ENCODE results near the gene ATP8A1.
A peak's percentile ranks its signal among the peaks of the same experiment; 100 is the strongest.
"Not testable (repeated sequence)": the region's sequence is repeated elsewhere in the genome, so short reads cannot be mapped to it uniquely, and the experiment has no call there.

Gene ATP8A1

GRCh38 chr4:42656944-42657792 lies at the start of gene ATP8A1:
TSS of gene ATP8A1 (minus strand) at chr4:42657105. CDS start at chr4:42656873, 232 bp downstream.
- peak; percentile 86 to 96 for DNase-seq

- DNase-seq, result no peak
Measured at GRCh38 chr4:42706086-42706485, 49.2 kb upstream of the ATP8A1 start.

GRCh38 chr4:42703813-42704212 lies 46.9 kb upstream of the ATP8A1 start:
- DNase-seq, result no peak

GRCh38 chr4:42702895-42703294 lies 46.0 kb upstream of the ATP8A1 start:
- DNase-seq, result no peak

- not testable (repeated sequence) for DNase-seq
Measured at GRCh38 chr4:42701780-42702179, 44.9 kb upstream of the ATP8A1 start.

- no peak for DNase-seq
Measured at GRCh38 chr4:42690537-42690936, 33.6 kb upstream of the ATP8A1 start.

GRCh38 chr4:42683393-42683792 lies 26.5 kb upstream of the ATP8A1 start:
- DNase-seq, result peak in 1 of 2 donors; percentile 38

- no peak for DNase-seq
Measured at GRCh38 chr4:42678512-42678911, 21.6 kb upstream of the ATP8A1 start.

- peak in 1 of 2 donors; percentile 38 for DNase-seq
Measured at GRCh38 chr4:42676066-42676951, 19.4 kb upstream of the ATP8A1 start.

- peak in 1 of 2 donors; percentile 40 for DNase-seq
Measured at GRCh38 chr4:42673082-42673425, 16.1 kb upstream of the ATP8A1 start.

- DNase-seq, result no peak
Measured at GRCh38 chr4:42672359-42673081, 15.6 kb upstream of the ATP8A1 start.

- peak in 1 of 2 donors; percentile 58 for DNase-seq
Measured at GRCh38 chr4:42671431-42672194, 14.7 kb upstream of the ATP8A1 start.

- DNase-seq, result no peak
Measured at GRCh38 chr4:42658261-42658660, 1.4 kb upstream of the ATP8A1 start.

- DNase-seq, result no peak
Measured at GRCh38 chr4:42656679-42656943, 294 bp downstream of the ATP8A1 start.

- peak; percentile 23 to 42 for DNase-seq
Measured at GRCh38 chr4:42655921-42656678, 805 bp downstream of the ATP8A1 start.

GRCh38 chr4:42655269-42655637 lies 1.7 kb downstream of the ATP8A1 start:
- DNase-seq, result no peak

GRCh38 chr4:42654631-42655268 lies 2.2 kb downstream of the ATP8A1 start:
- DNase-seq, result peak in 1 of 2 donors; percentile 55

- DNase-seq, result no peak
Measured at GRCh38 chr4:42653626-42654560, 3.0 kb downstream of the ATP8A1 start.

- not testable (repeated sequence) for DNase-seq
Measured at GRCh38 chr4:42652529-42653231, 4.2 kb downstream of the ATP8A1 start.
